HepG2 (cell line): ENCODE results near the gene OSBPL3. TPM values are rescaled to one million over a fixed set of nuclear protein-coding genes. Genes with fewer than 3 reads are reported as not detected.

Experiments
- ATAC-seq: fragments of 200-7000 bp; cut with Tn5 transposase; 3 replicates; pipeline ENCODE4 v1.9.1; 2020; ENCODE audit warnings: mild to moderate bottlenecking, moderate library complexity
- BruUV-seq: library from RNA; stranded (reverse); fragments of 400-500 nt; replicated peaks from 2 replicates; lab custom pipeline; 2021; lab: Mats Ljungman, UMichigan
- CTCF ChIA-PET: fragments of 300-600 bp; formaldehyde crosslinking; extraction: SDS; loops from one replicate; lab custom pipeline; 2021; ENCODE audit warnings: low total read pairs, inconsistent platforms, low intra/inter-chr PET ratio; lab: Yijun Ruan, JAX
- POLR2A ChIA-PET: fragments of 350-600 bp; sonication (Branson Sonifier 250); formaldehyde crosslinking; loops from one replicate; lab custom pipeline; 2020; ENCODE audit warnings: antibody characterized with exemption, inconsistent platforms; lab: Yijun Ruan, JAX
- DNase-seq: peaks from one replicate; pipeline ENCODE4 v3.0.0-alpha.2; 2015; ENCODE audit warnings: low spot score
- FAIRE-seq: peaks from 3 replicates; lab custom pipeline; 2011; peaks lifted over from hg19 to GRCh38; lab: Jason Lieb, UNC
- H2AFZ ChIP-seq: one replicate; pipeline ENCODE4 v1.6.1; 2011; ENCODE audit warnings: low read length, inconsistent platforms
- H3K27ac ChIP-seq: fragments of 300-600 bp; 3 replicates; pipeline ENCODE4 v1.8.0; 2011; ENCODE audit warnings: mixed run types, mild to moderate bottlenecking, mixed read lengths, low read length, inconsistent platforms; ENCODE audit not compliant: insufficient read depth; ENCODE audit errors: extremely low read length
- H3K27me3 ChIP-seq, 2 experiments: fragments of 200-600 bp in 1 of 2; 2 replicates in 1 of 2; 3 replicates in 1 of 2; pipeline versions ENCODE4 v1.6.0 to v1.8.0; 2011; ENCODE audit warnings: low read length in 2 of 2, mild to moderate bottlenecking in 2 of 2, moderate library complexity in 2 of 2, inconsistent platforms in 1 of 2; ENCODE audit not compliant: insufficient read depth in 2 of 2, control insufficient read depth in 1 of 2
- H3K36me3 ChIP-seq, 2 experiments: fragments of 200-600 bp in 1 of 2; replicated peaks in 1 of 2; 2 replicates in 1 of 2; 3 replicates in 1 of 2; pipeline versions ENCODE4 v1.5.1 to v1.8.0; 2011; ENCODE audit warnings: low read length in 2 of 2, inconsistent platforms in 1 of 2; ENCODE audit not compliant: insufficient read depth in 2 of 2, control insufficient read depth in 1 of 2
- H3K4me1 ChIP-seq: 2 replicates; pipeline ENCODE4 v1.5.1; 2012; ENCODE audit warnings: low read length, inconsistent platforms; ENCODE audit not compliant: insufficient read depth
- H3K4me2 ChIP-seq: 2 replicates; pipeline ENCODE4 v1.6.0; 2011; ENCODE audit warnings: low read depth, low read length, inconsistent platforms
- H3K4me3 ChIP-seq, 3 experiments: fragments of 200-600 bp in 1 of 3; sonication (generic), shearing (Covaris generic) in 1 of 3; replicated peaks in 1 of 3; 2 replicates each; pipeline ENCODE4 v1.5.1; 2011 to 2016; ENCODE audit warnings: low read length in 3 of 3, inconsistent platforms in 2 of 3, low read depth in 2 of 3, mild to moderate bottlenecking in 2 of 3, control low read depth in 1 of 3, mixed read lengths in 1 of 3; ENCODE audit not compliant: insufficient read depth in 1 of 3
- H3K79me2 ChIP-seq: one replicate; pipeline ENCODE4 v1.6.1; 2011; ENCODE audit warnings: low read length, inconsistent platforms; ENCODE audit not compliant: insufficient read depth
- H3K9ac ChIP-seq: 2 replicates; pipeline ENCODE4 v1.6.0; 2011; ENCODE audit warnings: mild to moderate bottlenecking, low read depth, low read length, inconsistent platforms; ENCODE audit not compliant: insufficient read depth
- H3K9me3 ChIP-seq: 2 replicates; pipeline ENCODE4 v1.5.1; 2012; ENCODE audit warnings: mild to moderate bottlenecking, low read length
- H4K20me1 ChIP-seq: 2 replicates; pipeline ENCODE4 v1.6.0; 2011; ENCODE audit warnings: inconsistent platforms, mild to moderate bottlenecking, low read length, moderate library complexity; ENCODE audit not compliant: insufficient read depth
- ADNP ChIP-seq: sonication (generic); formaldehyde crosslinking; IDR thresholded peaks from 2 replicates; pipeline ENCODE4 v1.4.0; 2020; ENCODE audit warnings: missing genetic modification reagents
- FOSL2 ChIP-seq: sonication (generic); formaldehyde crosslinking; IDR thresholded peaks from 2 replicates; pipeline ENCODE4 v1.4.0; 2020; ENCODE audit warnings: missing genetic modification reagents
- HMG20A ChIP-seq: IDR thresholded peaks from 2 replicates; pipeline ENCODE4 v1.6.1; 2016; ENCODE audit warnings: borderline replicate concordance
- HNF4A ChIP-seq: sonication (generic); formaldehyde crosslinking; IDR thresholded peaks from 2 replicates; pipeline ENCODE4 v1.4.0; 2020; ENCODE audit warnings: missing genetic modification reagents
- KAT7 ChIP-seq: IDR thresholded peaks from 2 replicates; pipeline ENCODE4 v1.6.1; 2018; ENCODE audit warnings: borderline replicate concordance, missing compliant biosample characterization
- MED13 ChIP-seq: sonication (generic); formaldehyde crosslinking; IDR thresholded peaks from 2 replicates; pipeline ENCODE4 v1.5.0; 2020; ENCODE audit warnings: missing genetic modification reagents
- NFATC3 ChIP-seq: sonication (generic); formaldehyde crosslinking; IDR thresholded peaks from 2 replicates; pipeline ENCODE4 v1.5.1; 2020; ENCODE audit warnings: mild to moderate bottlenecking, missing genetic modification reagents
- RARA ChIP-seq: IDR thresholded peaks from 2 replicates; pipeline ENCODE4 v1.6.1; 2016; ENCODE audit warnings: missing genetic modification reagents, missing compliant biosample characterization
- SATB2 ChIP-seq: sonication (generic); formaldehyde crosslinking; IDR thresholded peaks from 2 replicates; pipeline ENCODE4 v1.5.0; 2020; ENCODE audit warnings: missing genetic modification reagents
- SUZ12 ChIP-seq: fragments of 150-350 bp; IDR thresholded peaks from 2 replicates; pipeline ENCODE4 v1.6.1; 2014; ENCODE audit warnings: low read depth, low read length
- TRIM24 ChIP-seq: sonication (generic); formaldehyde crosslinking; IDR thresholded peaks from 2 replicates; pipeline ENCODE4 v1.8.0; 2022; ENCODE audit warnings: mild to moderate bottlenecking, missing genetic modification reagents
- ZHX2 ChIP-seq, 2 experiments: sonication (generic) in 1 of 2; formaldehyde crosslinking in 1 of 2; IDR thresholded peaks; 2 replicates each; pipeline versions ENCODE4 v1.6.1 to v1.9.0; 2014 to 2022; ENCODE audit warnings: antibody characterized with exemption in 1 of 2, borderline replicate concordance in 1 of 2, inconsistent platforms in 1 of 2, low read depth in 1 of 2, missing genetic modification reagents in 1 of 2
- ZKSCAN8 ChIP-seq: IDR thresholded peaks from 2 replicates; pipeline ENCODE4 v1.6.1; 2016; ENCODE audit warnings: borderline replicate concordance, missing genetic modification reagents, missing compliant biosample characterization
- ZNF18 ChIP-seq: sonication (generic); formaldehyde crosslinking; IDR thresholded peaks from 2 replicates; pipeline ENCODE4 v1.8.0; 2022; ENCODE audit warnings: mild to moderate bottlenecking, missing genetic modification reagents; ENCODE audit not compliant: insufficient replicate concordance
- ZNF350 ChIP-seq: sonication (generic); formaldehyde crosslinking; IDR thresholded peaks from 2 replicates; pipeline ENCODE4 v1.4.0; 2020; ENCODE audit warnings: mild to moderate bottlenecking, low read depth, missing genetic modification reagents, borderline replicate concordance
- ZNF543 ChIP-seq: sonication (generic); formaldehyde crosslinking; IDR thresholded peaks from 2 replicates; pipeline ENCODE4 v1.4.0; 2020; ENCODE audit warnings: mild to moderate bottlenecking, missing genetic modification reagents
- ZNF749 ChIP-seq: sonication (generic); formaldehyde crosslinking; IDR thresholded peaks from 2 replicates; pipeline ENCODE4 v1.8.0; 2022; ENCODE audit warnings: mild to moderate bottlenecking, missing genetic modification reagents, moderate library complexity, borderline replicate concordance
- WGBS: methylation state at CpG from one replicate; pipeline ENCODE4 v1.1.6; 2017; ENCODE audit warnings: low lambda C conversion rate; 5-methylcytosine and 5-hydroxymethylcytosine counted together
- in situ Hi-C: cut with HindIII; loops from 2 replicates; pipeline ENCODE4 v1.10.0; 2017; ENCODE audit warnings: low pct_unique_long_range_greater_than_20kb; ENCODE audit not compliant: extremely low pct_ligation_motif_present
- intact Hi-C: fragments of 100-400 bp; cut with micrococcal nuclease; formaldehyde crosslinking; loops from one replicate; pipeline ENCODE4 v1.10.0; 2022; ENCODE audit not compliant: unreplicated experiment
- polyA plus RNA-seq, 8 experiments: library from polyadenylated mRNA; depleted of rRNA in 3 of 8; stranded (reverse) in 7 of 8; unstranded in 1 of 8; fragments of >200 nt; fragmentation: Illumina TruSeq in 4 of 8; extraction: Trizol in 4 of 8; gene quantifications; 2 replicates each; pipeline versions ENCODE4 v1.2.1 to v1.2.3, GENCODE V29; 2011 to 2016; ENCODE audit warnings: low read depth in 4 of 8, missing spikeins in 1 of 8, mixed read lengths in 1 of 8; ENCODE audit not compliant: insufficient read depth in 1 of 8
- total RNA-seq, 5 experiments: library from RNA; depleted of rRNA; stranded (reverse); fragments of >200 nt; fragmentation: Illumina TruSeq; extraction: Trizol; gene quantifications; 2 replicates each; pipeline ENCODE4 v1.2.3, GENCODE V29; 2016; ENCODE audit warnings: low read depth in 1 of 5

Gene OSBPL3
- total and polyA plus RNA-seq, 2 of the 13 experiments (the other 11 are each of a cell fraction or from before 2014, with no cell fraction given): 8.8 to 28.9 TPM

- peak; percentile 71 for ATAC-seq
- Histone ChIP-seq H3K9me3 (no peaks in the 10 kb centered on the region), H3K4me1 (peaks cover 34% of the 10 kb centered on the region)
- TF ChIP-seq KAT7 (CRISPR knock-in tag) (no peak), ZNF350 (CRISPR knock-in tag) (no peak), MED13 (CRISPR knock-in tag) (no peak), NFATC3 (CRISPR knock-in tag) (no peak), HMG20A (CRISPR knock-in tag) (no peak), ADNP (CRISPR knock-in tag) (no peak), ZNF543 (CRISPR knock-in tag) (no peak), RARA (CRISPR knock-in tag) (0 out of 2 replicates have a peak, but pooled peaks have one; percentile 22), ZHX2 (IDR thresholded peaks at IDR 0.05; ENCODE audit: low read depth) (no peak), ZHX2 (CRISPR knock-in tag; IDR thresholded peaks at IDR 0.05; ENCODE audit: borderline replicate concordance) (no peak), FOSL2 (no peak), SATB2 (CRISPR knock-in tag) (no peak), TRIM24 (0 out of 2 replicates have a peak, but pooled peaks have one; percentile 10), SUZ12 (no peak), ZKSCAN8 (no peak), ZNF18 (CRISPR knock-in tag) (no peak), HNF4A (CRISPR knock-in tag) (peak; percentile 26; the same call in 1 of the 2 replicates), ZNF749 (CRISPR knock-in tag) (no peak)
- TF ChIP-seq, all 625 proteins: peak for 3
- 80% methylated on average over 5 of the region's 5 CpGs for WGBS
- CTCF ChIA-PET: no interaction called here
- Histone ChIP-seq H3K36me3 (no peaks in the 10 kb centered on the region; a peak in 1 of 5 replicates), H3K9ac (no peak overlapping the region), H3K27me3 (no peaks in the 10 kb centered on the region), H3K79me2 (peaks cover 72% of the 10 kb centered on the region), H3K4me3 (no peak overlapping the region), H2AFZ (no peak overlapping the region), H3K27ac (no peak overlapping the region), H4K20me1 (no peaks in the 10 kb centered on the region), H3K4me2 (no peak overlapping the region)
- in situ Hi-C loops (no loop called here), intact Hi-C loops (no loop called here)
- no TSS peak for BruUV-seq
- DNase-seq: no peak
- POLR2A ChIA-PET: interaction anchor here (1.3 kb wide), 1 partner anchor 203 kb away, joined by 3 read pairs; the partner anchor contains the start of gene CYCS
- no peak for FAIRE-seq
Observed at GRCh38 chr7:24922099-24922773, 57.7 kb downstream of the OSBPL3 start.
